Fibroblast of villous mesenchyme (primary cell): ENCODE data around the gene DPYSL4. TPM values are rescaled to one million over a fixed set of nuclear protein-coding genes. Genes with fewer than 3 reads are reported as not detected.

Experiments
- DNase-seq: peaks from one replicate; pipeline ENCODE4 v3.0.0-alpha.2; 2010; ENCODE audit warnings: low read depth
- H3K4me3 ChIP-seq: 2 replicates; pipeline ENCODE4 v1.5.1; 2011; ENCODE audit warnings: low read depth, mild to moderate bottlenecking, low read length
- total RNA-seq: library from RNA; depleted of rRNA; stranded (reverse); fragments of >200 nt; gene quantifications from 2 replicates; pipeline ENCODE4 v1.2.3, GENCODE V29; 2012
- TF ChIP-seq, protein P1 (sequence below): IDR thresholded peaks from 2 replicates; pipeline ENCODE4 v1.5.1; 2012; ENCODE audit warnings: low read depth, mild to moderate bottlenecking, low read length; ENCODE audit not compliant: insufficient read depth

The DPYSL4 gene
- total RNA-seq, 1 donor: 0.86 TPM

DNA sequence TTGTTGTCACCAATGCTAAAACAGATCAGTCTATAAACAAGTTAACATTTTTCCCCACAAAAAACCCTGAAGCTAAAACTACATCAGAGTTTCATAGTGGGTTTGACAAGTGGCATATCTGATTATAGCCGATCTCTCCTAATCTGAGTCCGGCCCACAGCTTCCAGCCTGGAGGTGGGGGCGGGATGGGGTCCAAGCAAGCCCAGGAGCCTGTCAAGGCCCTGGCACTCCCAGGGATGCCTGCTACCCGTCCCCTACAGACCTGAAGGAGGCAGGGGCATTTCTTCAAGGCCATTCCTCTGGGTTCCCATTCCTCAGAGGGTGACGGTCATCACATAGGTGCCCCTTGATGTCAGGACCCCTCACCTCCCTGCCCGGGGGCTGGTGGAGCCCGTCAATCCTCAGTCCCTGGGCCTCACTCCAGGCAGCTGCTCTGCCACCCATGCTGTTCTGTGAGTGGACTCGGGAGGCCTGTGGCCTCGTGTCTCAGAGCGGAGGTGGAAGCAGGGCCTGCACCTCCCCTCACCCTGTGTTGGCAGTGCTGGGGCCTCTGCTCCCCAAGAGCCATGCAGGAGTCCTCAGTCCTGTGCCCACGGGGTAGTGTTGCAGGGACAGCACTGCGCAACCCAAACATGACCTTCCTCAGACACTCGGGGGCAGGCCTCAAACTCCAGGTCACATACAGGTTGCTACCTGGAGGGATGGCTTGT, 8.8 kb downstream of the DPYSL4 start:
- no peak for DNase-seq
- TF ChIP-seq, protein P1, sequence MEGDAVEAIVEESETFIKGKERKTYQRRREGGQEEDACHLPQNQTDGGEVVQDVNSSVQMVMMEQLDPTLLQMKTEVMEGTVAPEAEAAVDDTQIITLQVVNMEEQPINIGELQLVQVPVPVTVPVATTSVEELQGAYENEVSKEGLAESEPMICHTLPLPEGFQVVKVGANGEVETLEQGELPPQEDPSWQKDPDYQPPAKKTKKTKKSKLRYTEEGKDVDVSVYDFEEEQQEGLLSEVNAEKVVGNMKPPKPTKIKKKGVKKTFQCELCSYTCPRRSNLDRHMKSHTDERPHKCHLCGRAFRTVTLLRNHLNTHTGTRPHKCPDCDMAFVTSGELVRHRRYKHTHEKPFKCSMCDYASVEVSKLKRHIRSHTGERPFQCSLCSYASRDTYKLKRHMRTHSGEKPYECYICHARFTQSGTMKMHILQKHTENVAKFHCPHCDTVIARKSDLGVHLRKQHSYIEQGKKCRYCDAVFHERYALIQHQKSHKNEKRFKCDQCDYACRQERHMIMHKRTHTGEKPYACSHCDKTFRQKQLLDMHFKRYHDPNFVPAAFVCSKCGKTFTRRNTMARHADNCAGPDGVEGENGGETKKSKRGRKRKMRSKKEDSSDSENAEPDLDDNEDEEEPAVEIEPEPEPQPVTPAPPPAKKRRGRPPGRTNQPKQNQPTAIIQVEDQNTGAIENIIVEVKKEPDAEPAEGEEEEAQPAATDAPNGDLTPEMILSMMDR: no peak

DNA sequence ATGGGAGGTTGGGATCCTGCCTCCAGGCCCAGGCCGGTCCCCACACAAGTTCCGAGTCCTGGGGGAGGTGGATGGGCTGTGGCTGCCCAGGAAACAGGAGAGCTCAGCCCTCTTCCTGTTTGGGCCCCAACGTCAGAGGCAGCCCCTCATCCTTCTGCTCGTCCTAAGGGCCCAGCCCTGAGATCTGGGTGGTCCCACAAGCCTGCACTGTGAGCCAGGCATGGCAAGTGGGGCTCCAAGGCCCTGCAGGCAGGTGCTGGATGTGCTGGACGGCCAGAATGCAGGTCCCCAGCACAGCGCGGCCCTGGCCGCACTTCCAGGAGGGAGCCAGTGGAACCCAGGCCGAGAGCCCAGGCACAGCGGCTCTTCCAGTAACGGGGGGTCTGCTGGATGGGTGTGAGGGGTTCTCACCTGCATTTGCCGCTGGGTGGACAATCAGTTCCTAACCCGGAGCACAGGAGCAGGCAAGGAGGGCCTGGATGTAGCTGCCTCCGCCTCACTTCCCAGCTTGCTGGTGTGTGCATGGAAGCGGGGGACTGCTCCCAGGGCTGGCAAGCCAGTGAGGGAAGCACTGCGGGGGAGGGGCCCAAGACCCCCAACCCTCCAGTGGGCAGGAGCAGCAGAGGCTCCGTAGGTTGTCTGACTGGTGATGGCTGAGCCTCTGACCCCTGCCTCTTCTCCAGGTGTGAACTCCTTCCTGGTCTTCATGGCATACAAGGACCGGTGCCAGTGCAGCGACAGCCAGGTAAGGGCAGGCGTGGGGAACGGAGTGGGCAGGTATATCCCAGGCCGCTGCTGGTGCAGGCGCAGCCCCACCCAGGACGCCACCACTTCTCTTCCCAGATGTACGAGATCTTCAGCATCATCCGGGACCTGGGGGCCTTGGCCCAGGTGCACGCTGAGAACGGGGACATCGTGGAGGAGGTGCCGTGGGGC, 9.7 kb downstream of the DPYSL4 start:
- H3K4me3 ChIP-seq: no peak overlapping the region
- DNase-seq: no peak
- TF ChIP-seq, protein P1: no peak

More for the DNA sequence above, 8.8 kb downstream of the DPYSL4 start:
- H3K4me3 ChIP-seq: no peak overlapping the region

DNA sequence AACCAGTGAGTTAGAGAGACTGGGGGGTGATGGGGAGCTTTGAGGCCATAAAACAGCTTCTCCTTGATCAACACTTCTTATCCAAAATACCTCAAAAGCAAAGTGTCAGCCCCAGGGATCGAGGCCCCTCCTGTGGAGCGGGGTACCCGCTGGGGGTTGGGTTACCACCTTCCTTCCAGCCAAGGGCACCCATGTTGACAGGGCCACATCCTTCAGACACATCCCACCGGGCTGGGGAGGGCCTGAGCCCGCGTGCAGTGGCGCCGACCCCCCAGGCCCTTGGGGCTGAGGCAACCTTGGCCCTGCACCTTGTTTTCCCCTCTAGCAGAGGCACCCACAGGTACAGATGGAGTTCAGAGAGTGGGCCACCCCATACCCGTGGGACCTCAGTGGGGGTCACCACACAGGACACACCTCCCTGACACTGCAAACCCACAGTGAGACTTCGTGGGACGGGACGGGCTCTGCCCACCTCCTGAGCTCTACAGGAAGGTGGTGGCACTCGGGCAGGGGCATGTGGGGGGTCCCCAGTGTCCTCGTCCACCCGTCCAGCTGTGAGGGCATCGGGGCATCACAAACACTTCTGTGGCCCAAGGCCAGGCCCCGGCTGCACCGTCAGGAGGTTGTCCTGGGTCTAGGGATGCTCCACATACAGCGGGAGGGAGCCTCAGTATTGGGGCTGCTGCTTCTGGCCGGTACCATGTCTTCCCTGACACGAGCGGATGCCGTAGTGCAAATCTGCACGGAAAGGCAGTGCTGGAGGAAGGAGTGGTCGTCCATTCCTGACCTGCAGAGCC, 10.7 kb downstream of the DPYSL4 start:
- TF ChIP-seq, protein P1: no peak
- no peak for DNase-seq

DNA sequence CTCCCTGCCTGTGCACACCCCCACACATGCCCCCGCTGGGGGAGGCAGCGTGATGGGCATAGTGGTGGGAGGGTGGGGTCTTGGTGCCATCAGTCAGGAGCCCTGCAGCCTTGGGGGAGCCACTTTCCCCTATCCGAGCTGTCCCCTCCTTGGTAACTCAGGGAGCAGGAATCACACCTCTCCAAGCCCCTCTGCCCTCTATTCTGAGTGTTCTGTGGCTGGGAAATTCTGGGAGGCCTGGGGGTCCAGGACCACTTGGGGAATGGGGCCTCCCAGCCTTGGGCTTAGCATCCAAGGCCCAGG, 11.3 kb downstream of the DPYSL4 start:
- no peak overlapping the region for H3K4me3 ChIP-seq
- no peak for DNase-seq
- TF ChIP-seq, protein P1: no peak

More for the DNA sequence above, 10.7 kb downstream of the DPYSL4 start:
- H3K4me3 ChIP-seq: no peak overlapping the region

DNA sequence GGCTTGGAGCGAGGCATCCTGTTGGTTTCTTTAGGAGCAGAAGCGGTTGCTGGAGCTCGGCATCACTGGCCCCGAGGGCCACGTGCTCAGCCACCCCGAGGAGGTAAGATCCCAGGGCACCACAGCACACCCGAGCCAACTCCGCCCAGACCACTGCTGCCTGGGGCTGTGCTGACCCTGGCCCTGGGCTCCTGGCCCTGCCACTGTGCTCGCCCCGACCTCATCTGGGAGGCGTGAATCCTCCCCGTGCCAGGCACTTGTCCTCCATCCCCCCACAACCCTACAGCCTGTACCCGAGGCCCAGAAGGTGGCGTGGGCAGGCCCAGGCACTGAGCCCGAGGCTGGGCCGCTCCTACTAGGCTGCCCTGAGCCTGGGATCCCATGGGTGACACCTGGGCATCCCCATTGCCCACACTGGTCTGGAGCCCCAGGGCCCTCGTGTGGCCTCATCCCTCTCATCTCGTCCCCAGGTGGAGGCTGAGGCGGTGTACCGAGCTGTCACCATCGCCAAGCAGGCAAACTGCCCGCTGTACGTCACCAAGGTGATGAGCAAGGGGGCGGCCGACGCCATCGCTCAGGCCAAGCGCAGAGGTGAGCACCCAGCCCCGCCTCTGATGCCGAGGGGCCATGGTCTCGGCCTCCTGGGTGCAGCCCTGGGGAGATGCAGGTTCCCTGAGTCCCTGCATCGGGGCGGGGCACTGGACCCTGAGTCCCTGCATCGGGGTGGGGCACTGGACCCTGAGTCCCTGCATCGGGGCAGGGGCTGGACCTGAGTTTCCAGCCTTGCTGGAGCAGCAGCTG, 11.8 kb downstream of the DPYSL4 start:
- TF ChIP-seq, protein P1: no peak
- DNase-seq: no peak
- H3K4me3 ChIP-seq: no peak overlapping the region

DNA sequence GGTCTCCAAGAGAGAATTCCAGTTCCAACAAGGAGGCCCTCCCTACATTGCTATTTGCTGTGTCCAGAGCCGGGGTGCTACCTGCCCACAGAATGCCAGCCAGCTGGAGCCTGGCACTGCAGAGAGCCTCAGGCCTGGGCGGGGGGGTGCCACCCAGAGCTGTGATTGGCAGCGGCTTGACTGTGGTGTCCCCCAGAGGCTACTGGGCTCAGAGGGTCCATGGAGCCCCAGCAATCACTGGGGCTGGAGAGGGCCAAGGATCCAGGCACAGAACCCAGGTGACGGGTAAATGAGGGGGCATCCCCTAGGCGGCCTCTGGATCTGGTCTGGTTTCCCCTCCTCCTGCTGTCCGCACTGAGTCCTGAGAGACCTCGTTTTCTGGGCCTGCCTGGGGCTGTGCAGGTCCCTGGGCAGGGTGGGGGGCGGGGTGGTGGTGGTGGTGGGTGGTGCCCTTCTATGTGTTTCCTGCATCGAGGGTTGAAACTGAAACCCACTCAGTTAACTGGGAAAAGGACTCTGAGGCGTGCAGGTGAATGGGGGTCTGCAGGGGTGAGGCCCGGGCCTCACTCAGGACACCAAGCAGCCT, 12.6 kb downstream of the DPYSL4 start:
- TF ChIP-seq, protein P1: no peak
- no peak overlapping the region for H3K4me3 ChIP-seq
- no peak for DNase-seq
